Transverse colon (tissue), 4 donors: ENCODE data around the gene TMEM151A. TPM values are rescaled to one million over a fixed set of nuclear protein-coding genes. Genes with fewer than 3 reads are reported as not detected.

Experiments
- DNase-seq: peaks from one replicate; pipeline ENCODE4 v3.0.0-alpha.2; 2019
- H3K27ac ChIP-seq, 4 donors: fragments of 200-600 bp; sonication (generic); 2 replicates each; pipeline ENCODE4 v1.5.1; 2016 to 2018; ENCODE audit warnings: inconsistent platforms in 4 of 4
- H3K27me3 ChIP-seq: fragments of 200-600 bp; sonication (generic); 2 replicates; pipeline ENCODE4 v1.5.1; 2017; ENCODE audit warnings: inconsistent platforms
- H3K36me3 ChIP-seq, 4 donors: fragments of 200-600 bp; sonication (generic); 2 replicates each; pipeline ENCODE4 v1.5.1; 2017 to 2019; ENCODE audit warnings: inconsistent platforms in 4 of 4
- H3K4me1 ChIP-seq, 4 donors: fragments of 200-600 bp; sonication (generic); 2 replicates each; pipeline ENCODE4 v1.5.1; 2017 to 2020; ENCODE audit warnings: inconsistent platforms in 4 of 4
- H3K4me3 ChIP-seq, 4 donors: fragments of 200-600 bp; sonication (generic); 1 replicate in 1 of 4; 2 replicates in 3 of 4; pipeline versions ENCODE4 v1.5.1 to v1.6.1; 2017 to 2019; ENCODE audit warnings: inconsistent platforms in 4 of 4
- H3K9me3 ChIP-seq, 2 donors: fragments of 200-600 bp; sonication (generic); 2 replicates each; pipeline ENCODE4 v1.5.1; 2017 to 2019; ENCODE audit warnings: inconsistent platforms in 2 of 2
- CTCF ChIP-seq, 5 experiments: fragments of 200-600 bp in 3 of 5; fragments of 450-650 bp in 2 of 5; sonication (generic) in 3 of 5; IDR thresholded peaks; 1 replicate in 2 of 5; 2 replicates in 3 of 5; pipeline ENCODE4 v1.5.1; 2016 to 2017; ENCODE audit warnings: antibody characterized with exemption in 5 of 5, inconsistent platforms in 3 of 5, mild to moderate bottlenecking in 2 of 5, moderate library complexity in 1 of 5
- EP300 ChIP-seq: sonication (generic); formaldehyde crosslinking; IDR thresholded peaks from one replicate; pipeline ENCODE4 v1.6.1; 2017; ENCODE audit warnings: antibody characterized with exemption, low read depth
- POLR2A ChIP-seq: fragments of 450-650 bp; IDR thresholded peaks from one replicate; pipeline ENCODE4 v1.6.1; 2016; ENCODE audit warnings: antibody characterized with exemption, mild to moderate bottlenecking, moderate library complexity
- POLR2AphosphoS5 ChIP-seq, 3 donors: sonication (generic); formaldehyde crosslinking; IDR thresholded peaks; one replicate each; pipeline ENCODE4 v1.6.1; 2016; ENCODE audit warnings: antibody characterized with exemption in 3 of 3
- WGBS, 2 donors: methylation state at CpG; one replicate each; pipeline ENCODE4 v1.1.5; 2018; ENCODE audit warnings: low coverage in 1 of 2; 5-methylcytosine and 5-hydroxymethylcytosine counted together
- in situ Hi-C, 4 donors: fragments of 200-750 bp; cut with MboI; loops; one replicate each; pipeline versions ENCODE4 v1.15.0 to v1.15.1; 2017; ENCODE audit warnings: low sequenced_read_pairs in 3 of 4, low pct_ligation_motif_present in 1 of 4, low pct_unique_long_range_greater_than_20kb in 1 of 4
- intact Hi-C: fragments of 100-400 bp; cut with DNase I; formaldehyde crosslinking; loops from one replicate; pipeline ENCODE4 v1.15.1; 2023; ENCODE audit warnings: low total_unique reads
- total RNA-seq, 4 donors: library from RNA; depleted of rRNA; stranded (reverse); fragments of >200 nt; gene quantifications; one replicate each; pipeline ENCODE4 v1.1.0, GENCODE V29; 2016

The TMEM151A gene
- total RNA-seq, 4 donors from 2014 or later, result 0.55 to 0.75 TPM; not detected in 2

- Histone ChIP-seq H3K36me3 (no peaks in the 10 kb centered on the region), H3K9me3 (no peaks in the 10 kb centered on the region), H3K27me3 (no peaks in the 10 kb centered on the region), H3K27ac (no peak overlapping the region), H3K4me3 (no peak overlapping the region), H3K4me1 (peaks cover 16 to 23% (median 21%) of the 10 kb centered on the region in 4 donors)
- peak; percentile 48 for DNase-seq
- intact Hi-C loops, result no loop called here
- peak in 3 of 5 experiments; percentile 19 to 34 (median 20) for TF ChIP-seq CTCF (IDR thresholded peaks at IDR 0.05)
- no peak for TF ChIP-seq EP300
- no peak for TF ChIP-seq POLR2AphosphoS5 (IDR thresholded peaks at IDR 0.05)
- in situ Hi-C loops, result no loop called here
- WGBS, 2 donors, result 74% methylated on average over 12 of the region's 12 CpGs; no CpG with 5 or more reads in 1 of the 2 donors
Observed at GRCh38 chr11:66264914-66265313, 26.8 kb upstream of the TMEM151A start.

- Histone ChIP-seq H3K27ac (peak overlapping the region in 2 of 4 donors; percentile 92 to 96), H3K9me3 (no peaks in the 10 kb centered on the region), H3K4me3 (no peak overlapping the region), H3K36me3 (no peaks in the 10 kb centered on the region), H3K27me3 (no peaks in the 10 kb centered on the region), H3K4me1 (peaks cover 20 to 31% (median 23%) of the 10 kb centered on the region in 4 donors)
- DNase-seq, result no peak
- WGBS, 2 donors, result 91% methylated on average over 22 of the region's 26 CpGs; no CpG with 5 or more reads in 1 of the 2 donors
- intact Hi-C loops (no loop called here), in situ Hi-C loops (no loop called here)
- TF ChIP-seq POLR2AphosphoS5 (IDR thresholded peaks at IDR 0.05) (no peak), EP300 (no peak), POLR2A (no peak), CTCF (IDR thresholded peaks at IDR 0.05) (no peak)
Observed at GRCh38 chr11:66265531-66266377, 25.9 kb upstream of the TMEM151A start.

DNA sequence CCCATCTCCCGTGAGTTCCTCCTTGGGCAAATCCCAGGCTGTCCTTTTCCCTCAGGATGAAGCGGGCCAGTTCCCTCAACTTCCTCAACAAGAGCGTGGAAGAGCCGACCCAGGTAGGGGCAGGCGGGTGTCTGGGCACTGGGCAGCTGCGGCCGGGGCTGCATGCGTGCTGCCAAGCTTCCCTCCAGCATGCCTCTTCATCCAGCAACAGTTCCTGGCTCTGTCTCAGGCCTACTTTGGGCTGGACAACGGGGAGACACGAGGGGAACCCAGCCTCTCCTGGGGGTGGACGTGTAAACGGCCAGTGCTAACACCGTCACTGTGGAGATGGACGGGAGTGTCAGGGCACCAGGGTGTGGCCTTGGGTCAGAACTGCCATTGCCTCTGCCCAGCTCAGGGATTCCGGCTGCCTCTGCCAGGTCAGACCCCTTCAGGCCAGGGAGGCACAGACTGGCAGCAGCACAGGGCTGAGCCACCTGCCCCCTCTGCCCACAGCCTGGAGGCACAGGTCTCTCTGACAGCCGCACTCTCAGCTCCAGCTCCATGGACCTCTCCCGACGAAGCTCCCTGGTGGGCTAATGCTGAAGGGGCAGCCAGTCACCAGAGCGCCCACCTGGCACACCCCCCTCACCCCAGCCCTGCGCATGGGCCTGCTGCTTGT lies 25.2 kb upstream of the TMEM151A start:
- Histone ChIP-seq H3K27me3 (no peaks in the 10 kb centered on the region), H3K27ac (peak overlapping the region; percentile 92 to 99 (median 97)), H3K4me3 (peak overlapping the region in 1 of 4 donors; percentile 96), H3K9me3 (no peaks in the 10 kb centered on the region), H3K4me1 (peaks cover 23 to 31% (median 24%) of the 10 kb centered on the region in 4 donors), H3K36me3 (peaks cover 0 to under 1% (median 0%) of the 10 kb centered on the region in 4 donors)
- TF ChIP-seq CTCF (IDR thresholded peaks at IDR 0.05) (no peak), POLR2A (no peak), POLR2AphosphoS5 (IDR thresholded peaks at IDR 0.05) (no peak), EP300 (no peak)
- WGBS, 2 donors, result 80% methylated on average over 20 of the region's 20 CpGs; no CpG with 5 or more reads in 1 of the 2 donors
- no peak for DNase-seq
- in situ Hi-C loops, result no loop called here
- intact Hi-C loops, result no loop called here

DNA sequence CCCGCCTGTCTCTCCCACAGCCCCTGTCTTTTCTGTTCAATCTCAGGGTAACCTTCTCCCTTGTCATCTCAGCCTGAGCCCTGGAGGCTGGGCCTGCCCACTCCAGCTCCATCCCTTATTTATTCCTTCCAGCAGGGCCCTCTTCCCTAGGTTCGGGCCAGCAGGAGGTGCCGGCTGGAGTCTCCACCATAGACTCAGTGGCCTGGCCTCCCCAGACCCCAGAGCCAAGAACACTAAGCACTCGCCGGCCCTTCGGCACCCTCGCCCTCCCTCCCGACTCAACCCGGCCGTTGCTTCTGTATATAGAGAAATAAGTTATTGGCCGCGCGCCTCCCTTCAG lies 24.7 kb upstream of the TMEM151A start:
- intact Hi-C loops, result no loop called here
- Histone ChIP-seq H3K4me3 (peak overlapping the region; percentile 58 to 96 (median 90)), H3K4me1 (peaks cover 23 to 31% (median 24%) of the 10 kb centered on the region in 4 donors), H3K27me3 (no peaks in the 10 kb centered on the region), H3K9me3 (no peaks in the 10 kb centered on the region), H3K27ac (peak overlapping the region; percentile 92 to 99 (median 97)), H3K36me3 (peaks cover 0 to 6% (median 2%) of the 10 kb centered on the region in 4 donors)
- no peak for DNase-seq
- TF ChIP-seq CTCF (IDR thresholded peaks at IDR 0.05) (no peak), EP300 (no peak), POLR2AphosphoS5 (IDR thresholded peaks at IDR 0.05) (no peak), POLR2A (no peak)
- in situ Hi-C loops, result no loop called here
- 14% methylated on average over 13 of the region's 13 CpGs; no CpG with 5 or more reads in 1 of the 2 donors for WGBS, 2 donors
